ENCODE measurements around the gene NTRK1.
A peak's percentile ranks its signal among the peaks of the same experiment; 100 is the strongest.

Gene NTRK1

GRCh38 chr1:156848461-156849150 lies 12.1 kb upstream of the NTRK1 start:
- peak; percentile 67 for DNase-seq (ENCODE audit: low read depth)
- H3K4me3 ChIP-seq (ENCODE audit: low read length) = no peak overlapping the region
- no peak for TF ChIP-seq CTCF (IDR thresholded peaks at IDR 0.05; ENCODE audit: insufficient read depth, low read depth, low read length, missing control alignments)

GRCh38 chr1:156849151-156849496 lies 11.5 kb upstream of the NTRK1 start:
- H3K4me3 ChIP-seq (ENCODE audit: low read length) = no peak overlapping the region
- no peak for DNase-seq (ENCODE audit: low read depth)
- no peak for TF ChIP-seq CTCF (IDR thresholded peaks at IDR 0.05; ENCODE audit: insufficient read depth, low read depth, low read length, missing control alignments)

GRCh38 chr1:156851779-156852417 lies 8.8 kb upstream of the NTRK1 start:
- no peak for DNase-seq (ENCODE audit: low read depth)
- no peak overlapping the region for H3K4me3 ChIP-seq (ENCODE audit: low read length)
- TF ChIP-seq CTCF (IDR thresholded peaks at IDR 0.05; ENCODE audit: insufficient read depth, low read depth, low read length, missing control alignments) = no peak

DNA sequence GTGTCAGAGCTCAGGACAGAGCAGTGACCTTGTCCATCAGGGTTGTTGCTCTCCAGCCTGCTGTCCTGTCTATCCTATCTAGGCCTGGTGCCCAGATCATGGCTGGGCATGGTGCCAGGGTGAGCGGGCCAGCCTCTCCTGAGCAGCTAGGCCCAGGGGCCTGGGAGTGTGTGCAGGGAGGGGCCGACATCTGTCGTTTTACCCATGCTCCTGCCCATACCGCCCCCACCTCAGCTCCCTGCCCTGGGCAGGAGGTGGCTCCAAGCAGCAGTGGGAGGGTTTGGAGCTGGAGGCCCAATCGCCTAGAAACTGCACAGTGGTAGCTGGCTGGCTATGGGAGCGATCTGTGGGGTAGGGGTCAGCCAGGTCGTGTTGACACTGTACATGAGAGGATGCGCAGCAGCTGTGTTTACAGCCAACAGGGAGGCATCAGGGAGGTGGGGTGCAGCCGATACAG lies 8.2 kb upstream of the NTRK1 start:
- DNase-seq (ENCODE audit: low read depth) = no peak
- H3K4me3 ChIP-seq (ENCODE audit: low read length) = no peak overlapping the region
- TF ChIP-seq CTCF (IDR thresholded peaks at IDR 0.05; ENCODE audit: insufficient read depth, low read depth, low read length, missing control alignments) = no peak

- no peak overlapping the region for H3K4me3 ChIP-seq (ENCODE audit: low read length)
Observed at GRCh38 chr1:156853761-156854160, 6.9 kb upstream of the NTRK1 start.

DNA sequence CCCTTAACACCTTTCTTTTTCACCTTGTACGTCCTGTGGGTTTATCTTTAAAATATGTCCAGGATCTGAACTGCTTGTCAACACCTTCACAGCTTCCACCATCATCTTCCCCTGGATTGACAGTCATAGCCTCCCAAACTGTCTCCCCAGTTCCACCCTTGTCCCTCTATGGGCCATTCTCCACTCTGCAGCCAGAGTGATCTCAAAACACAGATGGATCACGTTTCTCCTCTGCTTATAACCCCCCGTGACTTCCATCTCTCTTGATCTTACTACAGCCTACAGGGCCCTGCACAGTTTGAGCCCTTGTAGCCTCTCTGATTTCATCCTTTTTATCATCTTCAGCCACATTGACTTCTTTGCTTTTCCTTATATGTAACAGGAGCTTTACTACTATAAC lies 6.0 kb upstream of the NTRK1 start:
- H3K4me3 ChIP-seq (ENCODE audit: low read length) = no peak overlapping the region
- no peak for TF ChIP-seq CTCF (IDR thresholded peaks at IDR 0.05; ENCODE audit: insufficient read depth, low read depth, low read length, missing control alignments)
- no peak for DNase-seq (ENCODE audit: low read depth)

More at GRCh38 chr1:156853761-156854160, 6.9 kb upstream of the NTRK1 start:
- no peak for DNase-seq (ENCODE audit: low read depth)
- TF ChIP-seq CTCF (IDR thresholded peaks at IDR 0.05; ENCODE audit: insufficient read depth, low read depth, low read length, missing control alignments) = no peak
